Measurements from ENCODE around the gene TADA2B.
A peak's percentile ranks its signal among the peaks of the same experiment; 100 is the strongest.
"Not testable (repeated sequence)": the region's sequence is repeated elsewhere in the genome, so short reads cannot be mapped to it uniquely, and the experiment has no call there.

Gene TADA2B

GRCh38 chr4:7060346-7061150, 17.4 kb downstream of the TADA2B start:
- DNase-seq: no peak

GRCh38 chr4:7061815-7062214, 18.6 kb downstream of the TADA2B start:
- no peak for DNase-seq

- no peak for DNase-seq
Measured at GRCh38 chr4:7062816-7063215, 19.6 kb downstream of the TADA2B start.

GRCh38 chr4:7063362-7063761, 20.2 kb downstream of the TADA2B start:
- DNase-seq: no peak

GRCh38 chr4:7066006-7066405, 22.8 kb downstream of the TADA2B start:
- DNase-seq: no peak

- DNase-seq: no peak
Measured at GRCh38 chr4:7066493-7066892, 23.3 kb downstream of the TADA2B start.

GRCh38 chr4:7067126-7067451, 23.9 kb downstream of the TADA2B start:
- no peak for DNase-seq

GRCh38 chr4:7067452-7068278, 24.5 kb downstream of the TADA2B start, which contains the start of gene GRPEL1:
Gene GRPEL1 (minus strand): TSS chr4:7068064. CDS start chr4:7068032, 32 bp downstream.
- DNase-seq: peak; percentile 100

GRCh38 chr4:7068279-7068842, 25.2 kb downstream of the TADA2B start:
- no peak for DNase-seq

GRCh38 chr4:7068883-7069282, 25.7 kb downstream of the TADA2B start:
- DNase-seq: no peak

- peak; percentile 54 for DNase-seq
Measured at GRCh38 chr4:7070729-7071511, 27.7 kb downstream of the TADA2B start.

- no peak for DNase-seq
Measured at GRCh38 chr4:7073059-7073458, 29.9 kb downstream of the TADA2B start.

GRCh38 chr4:7073526-7074390, 30.6 kb downstream of the TADA2B start:
- DNase-seq: peak; percentile 47

GRCh38 chr4:7074426-7074825, 31.3 kb downstream of the TADA2B start:
- no peak for DNase-seq

- no peak for DNase-seq
Measured at GRCh38 chr4:7075962-7076695, 33.0 kb downstream of the TADA2B start.

GRCh38 chr4:7076696-7077082, 33.5 kb downstream of the TADA2B start:
- DNase-seq: no peak

GRCh38 chr4:7077371-7077770, 34.2 kb downstream of the TADA2B start:
- DNase-seq: no peak

- DNase-seq: no peak
Measured at GRCh38 chr4:7078025-7078424, 34.9 kb downstream of the TADA2B start.

GRCh38 chr4:7079483-7079882, 36.3 kb downstream of the TADA2B start:
- not testable (repeated sequence) for DNase-seq

- not testable (repeated sequence) for DNase-seq
Measured at GRCh38 chr4:7079909-7080308, 36.7 kb downstream of the TADA2B start.

Data from fibroblast of skin of right quadriceps (primary cell).